HL-60 (cell line): Measurements from ENCODE around the gene PLXNA2.

Source experiments
- CTCF ChIP-seq: IDR thresholded peaks from one replicate; pipeline ENCODE4 v1.5.1; 2011; ENCODE audit warnings: low read length, control low read depth, inconsistent platforms; ENCODE audit not compliant: insufficient read depth
- POLR2AphosphoS5 ChIP-seq: IDR thresholded peaks from 2 replicates; pipeline ENCODE4 v1.6.1; 2012; ENCODE audit warnings: low read depth
- REST ChIP-seq: IDR thresholded peaks from 2 replicates; pipeline ENCODE4 v1.6.1; 2012; ENCODE audit warnings: low read depth; ENCODE audit not compliant: insufficient replicate concordance
- SPI1 ChIP-seq: IDR thresholded peaks from 2 replicates; pipeline ENCODE4 v1.6.1; 2012; ENCODE audit warnings: low read depth, mild to moderate bottlenecking, borderline replicate concordance

GRCh38 chr1:208230668-208231529 lies 13.3 kb downstream of the PLXNA2 start:
- TF ChIP-seq POLR2AphosphoS5 (no peak), CTCF (no peak), REST (no peak), SPI1 (no peak)
